ENCODE results near the gene GRB10. TPM values are rescaled to one million over a fixed set of nuclear protein-coding genes. Genes with fewer than 3 reads are reported as not detected.

The GRB10 gene
- total and polyA plus RNA-seq, 2 of the 8 experiments (the other 6 are each of a cell fraction or from before 2014, with no cell fraction given), result 35.7 to 97.0 TPM

GRCh38 chr7:50801907-50802306 lies 19.2 kb upstream of the GRB10 start:
- H3K79me2 ChIP-seq (ENCODE audit: control insufficient read depth in 1 of 2, insufficient read depth in 2 of 2, low read length in 2 of 2), result no peaks in the 10 kb centered on the region
- no peak overlapping the region for H2BK20ac ChIP-seq (ENCODE audit: low read length)
- H3K4ac ChIP-seq (replicated peaks; ENCODE audit: insufficient read length, low read depth, low read length), result no peak overlapping the region
- FAIRE-seq (no peak), DNase-seq (ENCODE audit: low read depth in 1 of 2, low spot score in 2 of 2) (no peak)
- H3K23ac ChIP-seq (ENCODE audit: insufficient read length), result no peak overlapping the region
- H3K4me2 ChIP-seq (ENCODE audit: insufficient read depth in 1 of 2, low read depth in 2 of 2, low read length in 2 of 2), result no peak overlapping the region
- peaks cover 0 to 4% (median 0%) of the 10 kb centered on the region in 4 experiments; a peak in 2 of 7 replicates for H3K4me1 ChIP-seq (replicated peaks in 1 of 4; ENCODE audit: control insufficient read depth in 3 of 4, insufficient read depth in 4 of 4, low read length in 3 of 4)
- peak overlapping the region; percentile 9; the same call in 1 of the 2 replicates for H2AK5ac ChIP-seq (ENCODE audit: low read depth, low read length)
- no peaks in the 10 kb centered on the region; a peak in 1 of 7 replicates for H3K27me3 ChIP-seq (replicated peaks in 1 of 4; ENCODE audit: control insufficient read depth in 3 of 4, extremely low read depth in 1 of 4, insufficient read depth in 3 of 4, low read length in 3 of 4)
- H3K14ac ChIP-seq (ENCODE audit: insufficient read length), result no peak overlapping the region
- H4K20me1 ChIP-seq (replicated peaks in 1 of 2; ENCODE audit: control insufficient read depth in 1 of 2, insufficient read depth in 2 of 2, low read length in 2 of 2), result no peaks in the 10 kb centered on the region
- no peak overlapping the region for H2BK12ac ChIP-seq (ENCODE audit: low read depth, low read length)
- H2BK15ac ChIP-seq (ENCODE audit: low read length), result no peak overlapping the region
- WGBS, 2 experiments (ENCODE audit: extremely low coverage in 1 of 2, insufficient coverage in 1 of 2, insufficient read length in 1 of 2, insufficient replicate concordance in 2 of 2, low coverage in 1 of 2, low lambda C conversion rate in 2 of 2, missing lambda C conversion rate in 1 of 2), result 94% methylated on average over 1 of the region's 1 CpG; no CpG with 5 or more reads in 1 of the 2 experiments
- ChIA-PET POLR2A (ENCODE audit: partially characterized antibody) (no interaction called here), CTCF (ENCODE audit: partially characterized antibody) (interaction anchor here (0.6 to 1.6 kb wide), 7 partner anchors 9 to 394 kb away, joined by 3 to 4 read pairs (median 3); no protein-coding TSS in a partner anchor)
- no peaks in the 10 kb centered on the region for H3K36me3 ChIP-seq (ENCODE audit: control insufficient read depth in 2 of 4, insufficient read depth in 4 of 4, low read length in 3 of 4)
- H4K5ac ChIP-seq (ENCODE audit: insufficient read length, low read depth, low read length), result no peak overlapping the region
- no peak overlapping the region for H3K4me3 ChIP-seq (ENCODE audit: extremely low read depth in 1 of 4, insufficient read depth in 2 of 4, low read depth in 3 of 4, low read length in 4 of 4)
- no peaks in the 10 kb centered on the region for H3K79me1 ChIP-seq (ENCODE audit: low read depth, low read length)
- H2BK5ac ChIP-seq (ENCODE audit: low read depth, low read length), result no peak overlapping the region
- H3K9ac ChIP-seq (replicated peaks in 1 of 4; ENCODE audit: extremely low read depth in 1 of 4, low read depth in 3 of 4, low read length in 3 of 4), result no peak overlapping the region
- H3K9me3 ChIP-seq (ENCODE audit: insufficient read depth in 2 of 2, low read depth in 1 of 2, low read length in 1 of 2), result peaks cover 3% of the 10 kb centered on the region in 2 experiments; a peak in 2 of 4 replicates
- H3K23me2 ChIP-seq (ENCODE audit: low read depth, low read length), result no peaks in the 10 kb centered on the region
- no peak overlapping the region for H4K8ac ChIP-seq (ENCODE audit: extremely low read depth, insufficient read depth, low read length)
- H3K27ac ChIP-seq (ENCODE audit: low read depth, low read length), result no peak overlapping the region
- no peak overlapping the region for H3K56ac ChIP-seq (replicated peaks; ENCODE audit: insufficient read length, low read depth, low read length)
- TF ChIP-seq CTCF (IDR thresholded peaks at IDR 0.05; ENCODE audit: control extremely low read depth in 1 of 3, insufficient read depth in 1 of 3, low read depth in 1 of 3, low read length in 3 of 3), result peak in 2 of 3 experiments; percentile 20 to 29; a peak in 2 of 4 replicates
- TF ChIP-seq RAD21 (IDR thresholded peaks at IDR 0.05 in 1 of 2, conservative IDR thresholded peaks at IDR 0.05 in 1 of 2; ENCODE audit: low read depth in 2 of 2, low read length in 2 of 2), result peak in 1 of 2 experiments; percentile 20; a peak in 1 of 4 replicates
- no peak for TF ChIP-seq CREB1 (IDR thresholded peaks at IDR 0.05)
- H2BK120ac ChIP-seq (replicated peaks; ENCODE audit: low read depth, low read length), result no peak overlapping the region
- H4K91ac ChIP-seq (replicated peaks; ENCODE audit: insufficient read length, low read length), result no peak overlapping the region
- H3K18ac ChIP-seq (ENCODE audit: extremely low read depth, low read length), result 0 out of 2 replicates have a peak overlapping the region, but pooled peaks have one; percentile 32
- H2AFZ ChIP-seq (ENCODE audit: low read length), result no peak overlapping the region

Measured in H1 (cell line).